HG03342 (cell line): Measurements from ENCODE around the gene MIEN1.
"Not testable (repeated sequence)": the region's sequence is repeated elsewhere in the genome, so short reads cannot be mapped to it uniquely, and the experiment has no call there.

Source experiments
- ATAC-seq: cut with Tn5 transposase; IDR thresholded peaks from one replicate; pipeline ENCODE4 v1.9.1; 2021; ENCODE audit warnings: mild to moderate bottlenecking, moderate library complexity; ENCODE audit not compliant: unreplicated experiment

MIEN1 gene

GRCh38 chr17:39756380-39757079 is 26.2 kb upstream of the MIEN1 start:
- no peak for ATAC-seq

DNA sequence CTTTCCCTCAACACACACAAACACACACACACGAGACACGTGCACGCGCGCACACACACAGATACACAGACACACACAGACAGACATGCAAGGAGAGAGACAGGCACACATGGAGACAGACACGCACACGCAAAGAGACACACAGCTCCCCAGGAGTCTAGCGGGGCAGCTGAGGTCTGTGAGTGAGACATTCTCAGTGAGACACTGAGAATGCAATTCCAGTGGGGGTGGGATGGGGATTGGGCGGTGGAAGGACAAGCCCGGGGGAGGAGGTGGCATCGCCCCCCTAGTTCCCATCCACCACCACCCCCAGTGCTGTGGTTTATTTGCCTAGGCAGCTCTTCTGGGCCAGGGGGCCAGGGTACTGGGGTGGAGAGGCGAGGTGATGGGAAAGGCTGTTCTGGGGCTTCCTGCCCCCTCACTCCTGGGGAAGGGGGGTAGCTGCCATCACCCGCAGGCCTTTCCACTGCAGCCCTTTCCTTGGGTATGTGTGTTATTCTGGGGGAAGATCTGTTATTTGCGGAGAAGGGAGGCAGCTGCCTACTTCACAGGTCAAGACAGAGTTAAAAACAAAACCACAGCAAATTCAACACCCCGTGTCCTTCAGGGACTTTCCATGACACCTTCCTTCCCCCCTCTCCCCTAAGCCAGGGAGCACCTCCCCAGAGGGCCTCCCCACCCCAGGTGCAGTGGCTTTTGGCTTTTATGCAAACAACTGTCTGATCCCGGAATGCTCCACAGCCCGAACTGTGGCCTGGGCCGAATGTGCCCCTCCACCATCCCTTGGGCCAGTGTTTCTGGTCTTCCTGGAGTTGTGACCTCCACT is 25.4 kb upstream of the MIEN1 start:
- ATAC-seq = no peak

- no peak for ATAC-seq
These were observed 24.7 kb upstream of the MIEN1 start for GRCh38 chr17:39754958-39755553.

DNA sequence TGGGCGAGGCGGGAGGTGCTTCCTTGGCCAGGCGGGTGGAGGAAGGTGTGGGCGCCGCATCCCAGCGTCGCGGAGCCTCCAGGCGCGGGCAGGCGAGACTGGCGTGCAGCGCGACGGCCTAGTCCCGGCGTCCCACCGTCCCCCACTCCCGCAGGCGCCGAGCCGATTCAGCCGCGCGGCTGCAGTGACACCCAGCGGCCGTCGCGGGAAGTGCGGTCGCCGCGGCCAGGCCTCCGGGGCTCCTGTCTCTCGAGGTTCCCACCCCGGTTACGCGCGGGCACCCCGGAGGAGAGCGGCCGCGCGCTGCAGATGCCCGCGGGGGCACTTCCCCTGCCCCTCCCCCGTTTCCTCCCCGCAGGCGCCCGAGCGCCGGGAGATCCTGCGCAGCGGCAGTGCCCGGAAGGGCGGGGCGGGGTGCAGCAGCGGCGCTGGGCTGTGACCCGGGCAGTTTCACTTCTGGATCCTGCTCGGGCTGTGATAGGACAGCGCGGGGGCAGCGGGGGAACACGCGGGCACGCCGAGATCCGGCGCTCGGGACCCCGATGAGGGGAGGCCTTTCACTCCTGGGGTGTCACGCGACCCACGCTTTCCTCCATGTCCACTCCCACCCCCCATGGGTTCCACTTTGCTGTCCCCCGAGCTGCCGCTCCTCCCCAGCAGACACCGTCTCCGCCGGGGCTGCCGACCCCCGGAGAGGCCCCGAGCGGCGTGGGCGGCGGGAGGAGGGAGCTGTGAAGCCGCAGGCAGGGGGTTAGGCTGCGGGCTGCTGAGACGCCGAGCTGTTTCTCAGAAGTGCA is 24.0 kb upstream of the MIEN1 start:
- ATAC-seq = peak; percentile 64

- ATAC-seq = peak; percentile 26
These were observed 23.3 kb upstream of the MIEN1 start for GRCh38 chr17:39753514-39754160.

- ATAC-seq = no peak
These were observed 22.0 kb upstream of the MIEN1 start for GRCh38 chr17:39752241-39752881.

DNA sequence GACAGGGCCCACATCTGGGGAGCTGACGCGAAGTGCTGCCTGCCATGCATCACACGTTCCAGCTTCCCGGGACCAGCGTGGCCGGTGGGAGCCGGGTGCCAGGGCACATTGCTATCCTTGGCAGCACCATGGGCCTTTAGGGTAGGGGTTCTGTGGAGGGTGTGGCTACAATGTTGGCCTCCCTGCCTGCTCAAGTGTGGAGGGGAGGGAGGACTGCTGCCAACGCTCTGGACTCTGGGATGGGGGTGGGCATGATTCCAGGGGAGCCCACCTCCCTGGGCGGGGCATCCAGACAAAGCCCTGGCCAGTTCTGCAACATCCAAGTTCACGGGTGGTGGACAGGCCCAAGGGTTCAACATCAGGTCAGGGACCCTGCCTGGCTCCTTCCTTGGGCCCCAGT is 21.3 kb upstream of the MIEN1 start:
- ATAC-seq = no peak

DNA sequence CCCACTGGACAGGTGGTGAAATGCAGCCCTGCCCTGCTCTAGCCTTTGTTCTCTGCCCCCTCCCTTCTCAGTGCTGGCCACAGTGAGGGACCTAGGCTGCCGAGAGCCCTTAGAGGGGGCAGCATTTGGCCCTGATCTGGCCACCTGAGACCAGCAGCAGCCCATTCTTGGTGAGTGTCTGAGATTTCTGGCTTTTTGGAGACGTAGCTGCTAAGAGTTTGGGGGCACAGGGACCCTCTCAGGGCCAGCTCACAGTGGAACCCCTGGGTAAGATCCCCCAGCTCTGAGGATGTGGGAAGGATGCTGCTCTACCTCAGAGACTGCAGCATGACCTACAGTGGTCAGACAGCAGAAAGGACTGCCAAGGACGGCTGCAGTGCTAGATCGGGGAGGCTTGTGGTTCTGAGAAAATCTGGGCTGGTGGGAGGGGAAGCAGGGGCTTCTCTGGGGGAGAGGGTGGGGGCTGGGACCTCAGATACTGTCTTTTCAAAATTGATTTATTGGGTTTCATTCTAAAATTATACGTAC is 20.7 kb upstream of the MIEN1 start:
- no peak for ATAC-seq

DNA sequence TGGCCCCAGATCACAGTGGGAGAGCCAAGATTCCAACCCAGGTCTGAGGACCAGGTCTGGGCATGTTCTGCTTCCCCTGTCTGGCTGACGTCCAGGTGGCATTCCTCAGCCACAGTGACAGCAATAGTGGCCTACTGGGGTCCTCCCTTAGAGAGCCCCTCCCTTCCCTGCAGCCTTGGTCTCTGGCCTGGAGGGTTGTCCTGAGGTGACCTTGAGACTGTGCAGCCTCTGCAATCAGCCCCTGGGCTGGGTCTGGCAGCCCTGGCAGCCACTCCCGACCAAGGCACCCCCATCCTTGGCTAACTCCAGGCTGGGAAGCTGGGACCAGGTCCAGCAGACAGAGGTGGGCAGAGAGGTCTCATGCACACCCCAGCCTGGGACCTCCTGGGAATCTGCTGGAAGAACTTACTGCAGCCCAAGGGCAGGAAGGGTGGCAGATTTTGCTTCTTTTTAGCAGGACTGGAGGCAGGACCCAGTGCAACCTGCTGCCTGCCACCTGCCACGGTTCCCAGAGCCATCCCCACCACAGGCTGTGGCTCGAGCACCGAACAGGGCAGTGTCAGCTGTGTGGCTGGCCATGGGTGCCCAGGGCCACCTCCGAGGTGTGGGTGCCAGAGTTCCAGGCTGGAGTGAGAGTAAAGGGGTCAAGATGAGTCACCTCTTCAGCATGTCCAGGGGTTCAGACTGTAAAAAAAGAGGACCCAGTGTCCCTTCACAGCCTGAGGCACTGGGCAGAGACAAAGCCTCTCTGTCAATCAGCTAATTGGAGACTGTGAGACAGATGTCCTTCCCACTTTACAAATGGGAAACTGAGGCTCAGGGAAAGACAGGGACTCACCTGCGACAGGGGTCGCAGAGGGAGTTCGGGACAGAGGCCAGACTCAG is 20.0 kb upstream of the MIEN1 start:
- no peak for ATAC-seq

DNA sequence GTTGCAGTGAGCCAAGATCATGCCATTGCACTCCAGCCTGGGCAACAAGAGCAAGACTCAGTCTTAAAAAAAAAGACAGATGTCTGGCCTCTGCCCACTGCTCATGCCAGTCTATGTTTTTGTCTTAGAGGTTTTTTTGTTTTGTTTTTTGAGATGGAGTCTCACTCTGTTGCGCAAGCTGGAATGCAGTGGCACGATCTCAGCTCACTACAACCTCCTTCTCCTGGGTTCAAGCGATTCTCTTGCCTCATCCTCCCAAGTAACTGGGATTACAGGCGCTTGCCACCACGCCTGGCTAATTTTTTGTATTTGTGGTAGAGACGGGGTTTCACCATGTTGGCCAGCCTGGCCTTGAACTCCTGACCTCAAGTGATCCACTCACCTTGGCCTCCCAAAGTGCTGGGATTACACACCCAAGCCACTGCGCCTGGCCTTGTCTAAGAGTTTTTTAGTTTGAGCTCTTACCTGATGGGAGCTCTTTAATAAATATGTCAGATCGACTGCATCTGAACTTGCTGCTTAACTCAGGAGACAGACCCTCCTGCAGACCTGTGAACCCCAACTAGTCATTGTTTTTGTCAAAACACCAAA is 18.2 kb upstream of the MIEN1 start:
- not testable (repeated sequence) for ATAC-seq

GRCh38 chr17:39747745-39748144 is 17.4 kb upstream of the MIEN1 start:
- ATAC-seq = no peak

GRCh38 chr17:39746145-39746461 is 15.8 kb upstream of the MIEN1 start:
- no peak for ATAC-seq

- ATAC-seq = no peak
These were observed 15.2 kb upstream of the MIEN1 start for GRCh38 chr17:39745335-39746144.

DNA sequence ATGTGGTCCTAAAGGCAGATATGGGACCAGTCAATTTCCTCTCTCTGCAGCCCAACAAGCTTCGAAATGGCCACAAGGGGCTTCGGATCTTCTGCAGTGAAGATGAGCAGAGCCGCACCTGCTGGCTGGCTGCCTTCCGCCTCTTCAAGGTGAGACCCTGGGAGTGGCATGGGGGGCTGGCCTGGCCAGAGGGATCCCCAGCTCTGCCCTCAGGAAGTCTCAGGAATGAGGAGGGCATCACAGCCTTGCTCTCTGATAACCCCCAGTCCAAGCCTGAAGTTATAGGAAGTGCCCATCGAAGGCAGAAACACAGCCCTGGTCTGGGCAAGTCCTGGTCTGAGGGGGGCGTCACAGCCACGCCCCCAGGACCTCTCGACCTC is 14.5 kb upstream of the MIEN1 start:
- ATAC-seq = no peak

- no peak for ATAC-seq
These were observed 13.9 kb upstream of the MIEN1 start for GRCh38 chr17:39744075-39744835.

DNA sequence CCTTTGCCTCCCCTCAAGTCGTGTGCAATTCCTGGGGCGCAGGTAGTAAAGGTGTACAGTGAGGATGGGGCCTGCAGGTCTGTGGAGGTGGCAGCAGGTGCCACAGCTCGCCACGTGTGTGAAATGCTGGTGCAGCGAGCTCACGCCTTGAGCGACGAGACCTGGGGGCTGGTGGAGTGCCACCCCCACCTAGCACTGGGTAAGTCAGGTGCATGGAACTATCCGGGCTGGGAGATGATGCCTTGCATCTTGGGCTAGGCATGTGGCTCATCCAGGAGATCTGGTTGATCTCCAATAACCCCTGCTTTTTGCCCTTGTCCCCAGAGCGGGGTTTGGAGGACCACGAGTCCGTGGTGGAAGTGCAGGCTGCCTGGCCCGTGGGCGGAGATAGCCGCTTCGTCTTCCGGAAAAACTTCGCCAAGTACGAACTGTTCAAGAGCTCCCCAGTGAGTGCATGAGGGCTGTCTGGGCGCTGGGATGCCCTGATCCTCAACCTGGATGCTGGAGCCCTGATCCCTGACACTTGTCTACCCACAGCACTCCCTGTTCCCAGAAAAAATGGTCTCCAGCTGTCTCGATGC is 12.6 kb upstream of the MIEN1 start:
- ATAC-seq = no peak
